IMR-90 (cell line): Measurements from ENCODE around the gene ZNF609. TPM values are rescaled to one million over a fixed set of nuclear protein-coding genes. Genes with fewer than 3 reads are reported as not detected.

Experiments
- ATAC-seq: fragments of 200-7000 bp; cut with Tn5 transposase; 2 replicates; pipeline ENCODE4 v1.9.1; 2020; ENCODE audit warnings: low read depth, mild to moderate bottlenecking, moderate library complexity
- BruUV-seq: library from RNA; stranded (reverse); fragments of 400-500 nt; replicated peaks from 2 replicates; lab custom pipeline; 2021; lab: Mats Ljungman, UMichigan
- CTCF ChIA-PET: fragments of 300-600 bp; formaldehyde crosslinking; extraction: SDS; loops from one replicate; lab custom pipeline; 2021; ENCODE audit warnings: antibody characterized with exemption; lab: Yijun Ruan, JAX
- POLR2A ChIA-PET: fragments of 300-600 bp; sonication (Branson Sonifier 250); formaldehyde crosslinking; loops from one replicate; lab custom pipeline; 2022; ENCODE audit warnings: antibody characterized with exemption; ENCODE audit not compliant: unreplicated experiment; lab: Charles Lee
- DNase-seq: peaks from one replicate; pipeline ENCODE4 v3.0.0; 2013
- H2AFZ ChIP-seq: replicated peaks from 2 replicates; pipeline ENCODE3; 2013; ENCODE audit warnings: low read length, mild to moderate bottlenecking; ENCODE audit not compliant: poor library complexity
- H2AK5ac ChIP-seq: 2 replicates; pipeline ENCODE4 v1.6.1; 2013; ENCODE audit warnings: low read depth, low read length, inconsistent platforms
- H2AK9ac ChIP-seq: replicated peaks from 2 replicates; pipeline ENCODE3; 2013; ENCODE audit warnings: mild to moderate bottlenecking, low read depth, low read length, moderate library complexity; ENCODE audit not compliant: poor library complexity
- H2BK120ac ChIP-seq: 2 replicates; pipeline ENCODE4 v1.6.1; 2013; ENCODE audit warnings: low read depth, low read length, inconsistent platforms
- H2BK15ac ChIP-seq: 3 replicates; pipeline ENCODE4 v1.6.1; 2013; ENCODE audit warnings: low read depth, low read length, inconsistent platforms
- H2BK20ac ChIP-seq: 2 replicates; pipeline ENCODE4 v1.6.1; 2013; ENCODE audit warnings: low read depth, mild to moderate bottlenecking, inconsistent platforms, low read length, moderate library complexity
- H2BK5ac ChIP-seq: 2 replicates; pipeline ENCODE4 v1.6.1; 2013; ENCODE audit warnings: mild to moderate bottlenecking, low read depth, low read length, inconsistent platforms; ENCODE audit not compliant: poor library complexity, severe bottlenecking
- H3K14ac ChIP-seq: replicated peaks from 2 replicates; pipeline ENCODE4 v1.6.1; 2013; ENCODE audit warnings: low read depth, low read length, inconsistent platforms
- H3K18ac ChIP-seq: 2 replicates; pipeline ENCODE4 v1.6.1; 2013; ENCODE audit warnings: low read depth, low read length, control low read depth
- H3K23ac ChIP-seq: 2 replicates; pipeline ENCODE4 v1.6.1; 2013; ENCODE audit warnings: low read depth, low read length, inconsistent platforms
- H3K27ac ChIP-seq: 2 replicates; pipeline ENCODE4 v1.5.1; 2013; ENCODE audit warnings: mild to moderate bottlenecking, control low read depth, low read length; ENCODE audit not compliant: insufficient read depth
- H3K27me3 ChIP-seq: 2 replicates; pipeline ENCODE4 v1.6.1; 2013; ENCODE audit warnings: low read length; ENCODE audit not compliant: control insufficient read depth, insufficient read depth
- H3K36me3 ChIP-seq: 2 replicates; pipeline ENCODE4 v1.6.1; 2013; ENCODE audit warnings: low read length, mixed read lengths; ENCODE audit not compliant: control insufficient read depth, insufficient read depth
- H3K4ac ChIP-seq: 2 replicates; pipeline ENCODE4 v1.6.1; 2013; ENCODE audit warnings: low read depth, low read length, inconsistent platforms
- H3K4me1 ChIP-seq: 2 replicates; pipeline ENCODE4 v1.6.1; 2013; ENCODE audit warnings: low read length, mixed read lengths; ENCODE audit not compliant: control insufficient read depth, insufficient read depth
- H3K4me2 ChIP-seq: 2 replicates; pipeline ENCODE4 v1.6.1; 2013; ENCODE audit warnings: low read depth, mild to moderate bottlenecking, control low read depth, low read length, moderate library complexity
- H3K4me3 ChIP-seq: 2 replicates; pipeline ENCODE4 v1.5.1; 2013; ENCODE audit warnings: low read depth, mild to moderate bottlenecking, control low read depth, low read length, moderate library complexity; ENCODE audit not compliant: insufficient read depth
- H3K56ac ChIP-seq: 2 replicates; pipeline ENCODE4 v1.6.1; 2013; ENCODE audit warnings: low read length, inconsistent platforms; ENCODE audit not compliant: insufficient read depth; ENCODE audit errors: extremely low read depth
- H3K79me1 ChIP-seq, 2 experiments: 2 replicates each; pipeline ENCODE4 v1.6.1; 2013; ENCODE audit warnings: low read length in 2 of 2, inconsistent platforms in 1 of 2, low read depth in 1 of 2
- H3K9ac ChIP-seq: 2 replicates; pipeline ENCODE4 v1.6.1; 2013; ENCODE audit warnings: low read depth, low read length, control low read depth
- H3K9me1 ChIP-seq: 2 replicates; pipeline ENCODE4 v1.6.1; 2013; ENCODE audit warnings: low read length, inconsistent platforms; ENCODE audit not compliant: insufficient read depth
- H3K9me3 ChIP-seq: 2 replicates; pipeline ENCODE4 v1.6.1; 2013; ENCODE audit warnings: low read length; ENCODE audit not compliant: control insufficient read depth, insufficient read depth
- H4K20me1 ChIP-seq: 2 replicates; pipeline ENCODE4 v1.6.1; 2013; ENCODE audit warnings: low read length, inconsistent platforms; ENCODE audit not compliant: insufficient read depth
- H4K5ac ChIP-seq: 2 replicates; pipeline ENCODE4 v1.6.1; 2013; ENCODE audit warnings: mild to moderate bottlenecking, low read depth, low read length, control low read depth
- H4K8ac ChIP-seq, 2 experiments: 2 replicates each; pipeline ENCODE4 v1.6.1; 2013; ENCODE audit warnings: low read depth in 2 of 2, low read length in 2 of 2, control low read depth in 1 of 2, inconsistent platforms in 1 of 2
- H4K91ac ChIP-seq: 2 replicates; pipeline ENCODE4 v1.6.1; 2013; ENCODE audit warnings: low read depth, low read length, inconsistent platforms; ENCODE audit not compliant: insufficient read depth
- BHLHE40 ChIP-seq: fragments of 150-350 bp; IDR thresholded peaks from 2 replicates; pipeline ENCODE4 v1.6.1; 2016; ENCODE audit warnings: mild to moderate bottlenecking, low read depth, low read length
- CEBPB ChIP-seq: IDR thresholded peaks from 2 replicates; pipeline ENCODE4 v1.6.1; 2012; ENCODE audit warnings: low read depth, low read length, improper control_type of control experiment
- CHD1 ChIP-seq: IDR thresholded peaks from 2 replicates; pipeline ENCODE4 v1.6.1; 2012; ENCODE audit warnings: low read depth, low read length, improper control_type of control experiment
- FOS ChIP-seq: fragments of 150-350 bp; IDR thresholded peaks from 2 replicates; pipeline ENCODE4 v1.6.1; 2016; ENCODE audit warnings: low read depth, low read length
- MAFK ChIP-seq: IDR thresholded peaks from 2 replicates; pipeline ENCODE4 v1.6.1; 2012; ENCODE audit warnings: low read depth, low read length, improper control_type of control experiment
- MAZ ChIP-seq: IDR thresholded peaks from 2 replicates; pipeline ENCODE4 v1.6.1; 2012; ENCODE audit warnings: low read depth, mild to moderate bottlenecking, low read length, improper control_type of control experiment, moderate library complexity, borderline replicate concordance
- MXI1 ChIP-seq: IDR thresholded peaks from 2 replicates; pipeline ENCODE4 v1.6.1; 2012; ENCODE audit warnings: low read depth, mild to moderate bottlenecking, low read length, moderate library complexity, borderline replicate concordance
- NFE2L2 ChIP-seq: fragments of 150-350 bp; IDR thresholded peaks from 2 replicates; pipeline ENCODE4 v1.6.1; 2016; ENCODE audit warnings: low read depth, mild to moderate bottlenecking, low read length
- POLR2A ChIP-seq: IDR thresholded peaks from 2 replicates; pipeline ENCODE4 v1.6.1; 2012; ENCODE audit warnings: mild to moderate bottlenecking, low read depth, low read length
- RAD21 ChIP-seq: IDR thresholded peaks from 2 replicates; pipeline ENCODE4 v1.6.1; 2012; ENCODE audit warnings: low read length, improper control_type of control experiment
- RCOR1 ChIP-seq: IDR thresholded peaks from 2 replicates; pipeline ENCODE4 v1.6.1; 2012; ENCODE audit warnings: mild to moderate bottlenecking, low read length, improper control_type of control experiment; ENCODE audit not compliant: insufficient replicate concordance
- RFX5 ChIP-seq: IDR thresholded peaks from 2 replicates; pipeline ENCODE4 v1.8.0; 2012; ENCODE audit warnings: low read depth, mild to moderate bottlenecking, low read length, moderate library complexity
- SMC3 ChIP-seq: fragments of 150-350 bp; IDR thresholded peaks from 2 replicates; pipeline ENCODE4 v1.6.1; 2016; ENCODE audit warnings: low read depth, mild to moderate bottlenecking, antibody characterized with exemption, low read length, moderate library complexity
- WGBS, 2 experiments: methylation state at CpG; one replicate each; pipeline versions ENCODE4 v1.1.5 to v1.1.7; 2013; ENCODE audit warnings: missing lambda C conversion rate in 2 of 2; ENCODE audit not compliant: insufficient read length in 1 of 2; ENCODE audit errors: extremely low coverage in 2 of 2; 5-methylcytosine and 5-hydroxymethylcytosine counted together
- dilution Hi-C: fragments of 300-500 bp; cut with HindIII; formaldehyde crosslinking; loops from one replicate; pipeline ENCODE4 v1.14.3; 2018; ENCODE audit warnings: low sequenced_read_pairs; ENCODE audit not compliant: unreplicated experiment
- in situ Hi-C: fragments of 300-500 bp; cut with MboI; formaldehyde crosslinking; loops from 3 replicates; pipeline ENCODE4 v1.14.3; 2019; ENCODE audit warnings: low sequenced_read_pairs, inconsistent platforms, mixed read lengths
- intact Hi-C: fragments of 100-400 bp; cut with micrococcal nuclease; formaldehyde crosslinking; loops from 2 replicates; pipeline ENCODE4 v1.10.0; 2022
- polyA plus RNA-seq, 3 experiments: library from polyadenylated mRNA; depleted of rRNA; stranded (reverse); fragments of >200 nt; gene quantifications; 2 replicates each; pipeline ENCODE4 v1.2.3, GENCODE V29; 2012; ENCODE audit warnings: low replicate concordance in 1 of 3
- total RNA-seq: library from RNA; depleted of rRNA; stranded (reverse); fragments of >200 nt; gene quantifications from 2 replicates; pipeline ENCODE4 v1.2.3, GENCODE V29; 2012
- TF ChIP-seq, protein P1 (sequence below): fragments of 150-350 bp; IDR thresholded peaks from 2 replicates; pipeline ENCODE4 v1.6.1; 2016; ENCODE audit warnings: low read depth, mild to moderate bottlenecking, low read length, moderate library complexity, borderline replicate concordance
- TF ChIP-seq, protein P2 (sequence below): fragments of 150-350 bp; IDR thresholded peaks from 2 replicates; pipeline ENCODE4 v1.6.1; 2017; ENCODE audit warnings: mild to moderate bottlenecking, antibody characterized with exemption, low read length, low read depth
- TF ChIP-seq, protein P3 (sequence below): conservative IDR thresholded peaks from 2 replicates; pipeline ENCODE4 v1.5.1; 2012; ENCODE audit warnings: mild to moderate bottlenecking, low read depth, low read length, improper control_type of control experiment

The ZNF609 gene
- total and polyA plus RNA-seq, 2 of the 4 experiments (the other 2 are of a cell fraction) = 10.4 to 12.5 TPM

DNA sequence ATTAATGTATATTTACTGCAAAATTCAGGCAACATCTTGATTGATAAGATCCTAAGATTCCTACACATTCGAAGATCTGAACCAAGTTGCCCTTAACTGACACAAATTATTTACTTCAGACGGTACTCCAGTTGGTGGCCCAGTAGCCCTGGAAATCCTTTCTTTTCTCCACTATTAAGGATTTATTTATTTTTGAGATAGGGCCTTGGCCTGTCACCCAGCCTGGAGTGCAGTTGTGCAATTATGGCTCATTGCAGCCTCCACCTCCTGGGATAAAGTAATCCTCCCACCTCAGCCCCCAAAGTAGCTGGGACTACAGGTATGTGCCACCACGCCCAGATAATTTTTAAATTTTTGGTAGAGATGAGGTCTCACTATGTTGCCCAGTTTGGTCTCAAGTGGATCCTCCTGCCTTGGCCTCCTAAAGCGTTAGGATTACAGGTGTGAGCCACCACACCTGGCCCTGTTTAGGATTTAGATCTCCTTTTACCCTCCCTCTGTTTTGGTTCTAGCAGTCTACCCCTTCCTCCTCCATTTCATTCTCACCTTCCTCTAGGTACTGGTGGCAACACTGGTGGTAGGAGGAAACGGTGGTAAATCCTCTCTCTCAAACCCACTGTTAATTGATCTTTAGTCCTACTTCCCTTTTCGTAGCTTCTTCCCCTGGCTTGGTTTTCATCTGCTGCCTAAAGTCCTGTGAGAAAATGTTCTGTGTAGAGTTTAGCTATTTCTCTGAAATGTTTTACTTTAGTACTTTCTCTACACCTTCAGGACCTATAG is 12.7 kb upstream of the ZNF609 start:
- no peak for ATAC-seq
- in situ Hi-C loops = no loop called here

More for the DNA sequence above, 12.7 kb upstream of the ZNF609 start:
- no peak overlapping the region for H3K4ac ChIP-seq
- no peak overlapping the region for H3K23ac ChIP-seq
- no peak overlapping the region for H2BK120ac ChIP-seq
- no TSS peak for BruUV-seq
- no peak overlapping the region for H4K5ac ChIP-seq
- no peak for DNase-seq
- no peaks in the 10 kb centered on the region for H4K20me1 ChIP-seq
- peaks cover 6 to 36% of the 10 kb centered on the region in 2 experiments; a peak in 3 of 4 replicates for H3K79me1 ChIP-seq
- H3K9me1 ChIP-seq = peaks cover 12% of the 10 kb centered on the region
- ChIA-PET CTCF (no interaction called here), POLR2A (no interaction called here)
- no peak overlapping the region for H2AK9ac ChIP-seq
- no peak overlapping the region for H2BK20ac ChIP-seq
- no peak overlapping the region for H3K56ac ChIP-seq
- intact Hi-C loops = no loop called here
- H2BK15ac ChIP-seq = no peak overlapping the region
- no peak overlapping the region for H2AK5ac ChIP-seq
- no peak overlapping the region for H3K27ac ChIP-seq
- H3K36me3 ChIP-seq = peaks cover 15% of the 10 kb centered on the region
- H2AFZ ChIP-seq = no peak overlapping the region
- WGBS, 2 experiments = no CpG with 5 or more reads among the region's 6 CpGs
- peaks cover 8% of the 10 kb centered on the region for H3K4me1 ChIP-seq
- H3K18ac ChIP-seq = no peak overlapping the region
- H3K14ac ChIP-seq = no peak overlapping the region
- H3K27me3 ChIP-seq = no peaks in the 10 kb centered on the region
- no peak overlapping the region for H3K4me2 ChIP-seq
- H4K91ac ChIP-seq = no peak overlapping the region
- dilution Hi-C loops = no loop called here
- H3K4me3 ChIP-seq = no peak overlapping the region
- no peaks in the 10 kb centered on the region for H3K9me3 ChIP-seq
- H2BK5ac ChIP-seq = no peak overlapping the region
- TF ChIP-seq, protein P1, sequence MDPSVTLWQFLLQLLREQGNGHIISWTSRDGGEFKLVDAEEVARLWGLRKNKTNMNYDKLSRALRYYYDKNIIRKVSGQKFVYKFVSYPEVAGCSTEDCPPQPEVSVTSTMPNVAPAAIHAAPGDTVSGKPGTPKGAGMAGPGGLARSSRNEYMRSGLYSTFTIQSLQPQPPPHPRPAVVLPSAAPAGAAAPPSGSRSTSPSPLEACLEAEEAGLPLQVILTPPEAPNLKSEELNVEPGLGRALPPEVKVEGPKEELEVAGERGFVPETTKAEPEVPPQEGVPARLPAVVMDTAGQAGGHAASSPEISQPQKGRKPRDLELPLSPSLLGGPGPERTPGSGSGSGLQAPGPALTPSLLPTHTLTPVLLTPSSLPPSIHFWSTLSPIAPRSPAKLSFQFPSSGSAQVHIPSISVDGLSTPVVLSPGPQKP = no peak
- TF ChIP-seq CHD1 (no peak), BHLHE40 (no peak), RCOR1 (no peak), RFX5 (no peak), RAD21 (no peak), MAFK (no peak), NFE2L2 (no peak), MXI1 (no peak), MAZ (no peak), CEBPB (no peak), FOS (no peak), POLR2A (no peak), SMC3 (no peak)
- TF ChIP-seq, protein P2, sequence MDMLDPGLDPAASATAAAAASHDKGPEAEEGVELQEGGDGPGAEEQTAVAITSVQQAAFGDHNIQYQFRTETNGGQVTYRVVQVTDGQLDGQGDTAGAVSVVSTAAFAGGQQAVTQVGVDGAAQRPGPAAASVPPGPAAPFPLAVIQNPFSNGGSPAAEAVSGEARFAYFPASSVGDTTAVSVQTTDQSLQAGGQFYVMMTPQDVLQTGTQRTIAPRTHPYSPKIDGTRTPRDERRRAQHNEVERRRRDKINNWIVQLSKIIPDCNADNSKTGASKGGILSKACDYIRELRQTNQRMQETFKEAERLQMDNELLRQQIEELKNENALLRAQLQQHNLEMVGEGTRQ = no peak
- TF ChIP-seq, protein P3, sequence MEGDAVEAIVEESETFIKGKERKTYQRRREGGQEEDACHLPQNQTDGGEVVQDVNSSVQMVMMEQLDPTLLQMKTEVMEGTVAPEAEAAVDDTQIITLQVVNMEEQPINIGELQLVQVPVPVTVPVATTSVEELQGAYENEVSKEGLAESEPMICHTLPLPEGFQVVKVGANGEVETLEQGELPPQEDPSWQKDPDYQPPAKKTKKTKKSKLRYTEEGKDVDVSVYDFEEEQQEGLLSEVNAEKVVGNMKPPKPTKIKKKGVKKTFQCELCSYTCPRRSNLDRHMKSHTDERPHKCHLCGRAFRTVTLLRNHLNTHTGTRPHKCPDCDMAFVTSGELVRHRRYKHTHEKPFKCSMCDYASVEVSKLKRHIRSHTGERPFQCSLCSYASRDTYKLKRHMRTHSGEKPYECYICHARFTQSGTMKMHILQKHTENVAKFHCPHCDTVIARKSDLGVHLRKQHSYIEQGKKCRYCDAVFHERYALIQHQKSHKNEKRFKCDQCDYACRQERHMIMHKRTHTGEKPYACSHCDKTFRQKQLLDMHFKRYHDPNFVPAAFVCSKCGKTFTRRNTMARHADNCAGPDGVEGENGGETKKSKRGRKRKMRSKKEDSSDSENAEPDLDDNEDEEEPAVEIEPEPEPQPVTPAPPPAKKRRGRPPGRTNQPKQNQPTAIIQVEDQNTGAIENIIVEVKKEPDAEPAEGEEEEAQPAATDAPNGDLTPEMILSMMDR = no peak
- H4K8ac ChIP-seq = no peak overlapping the region
- H3K9ac ChIP-seq = no peak overlapping the region
